H9 (cell line): ENCODE data around the gene PAH. TPM values are rescaled to one million over a fixed set of nuclear protein-coding genes. Genes with fewer than 3 reads are reported as not detected.
A peak's percentile ranks its signal among the peaks of the same experiment; 100 is the strongest.

Experiments
- DNase-seq: peaks from one replicate; pipeline ENCODE4 v3.0.0-alpha.2; 2017
- H2AFZ ChIP-seq: one replicate; pipeline ENCODE4 v1.6.1; 2013; ENCODE audit warnings: mild to moderate bottlenecking, low read length, control low read depth, moderate library complexity
- H2AK5ac ChIP-seq: 2 replicates; pipeline ENCODE4 v1.6.1; 2013; ENCODE audit warnings: low read length, control low read depth, mixed read lengths; ENCODE audit not compliant: insufficient read length
- H2BK120ac ChIP-seq: one replicate; pipeline ENCODE4 v1.6.1; 2013; ENCODE audit warnings: low read depth, mild to moderate bottlenecking, low read length, control low read depth, inconsistent platforms; ENCODE audit not compliant: poor library complexity, severe bottlenecking
- H2BK12ac ChIP-seq: 2 replicates; pipeline ENCODE4 v1.6.1; 2013; ENCODE audit warnings: low read length, control low read depth, mixed read lengths, low read depth; ENCODE audit not compliant: insufficient read length
- H2BK15ac ChIP-seq: 2 replicates; pipeline ENCODE4 v1.6.1; 2013; ENCODE audit warnings: low read depth, low read length, control low read depth
- H2BK20ac ChIP-seq: one replicate; pipeline ENCODE4 v1.6.1; 2013; ENCODE audit warnings: low read depth, mild to moderate bottlenecking, low read length, control low read depth, inconsistent platforms; ENCODE audit not compliant: poor library complexity, severe bottlenecking
- H2BK5ac ChIP-seq: 2 replicates; pipeline ENCODE4 v1.6.1; 2013; ENCODE audit warnings: low read length, control low read depth, mixed read lengths; ENCODE audit not compliant: insufficient read length
- H3K14ac ChIP-seq: 2 replicates; pipeline ENCODE4 v1.6.1; 2013; ENCODE audit warnings: low read length, control low read depth; ENCODE audit not compliant: insufficient read depth
- H3K18ac ChIP-seq: 2 replicates; pipeline ENCODE4 v1.6.1; 2013; ENCODE audit warnings: low read depth, mild to moderate bottlenecking, mixed read lengths, low read length, control low read depth; ENCODE audit not compliant: insufficient read length
- H3K23ac ChIP-seq: 2 replicates; pipeline ENCODE4 v1.6.1; 2013; ENCODE audit warnings: low read length, control low read depth, mixed read lengths, low read depth; ENCODE audit not compliant: insufficient read length
- H3K23me2 ChIP-seq: 2 replicates; pipeline ENCODE4 v1.6.1; 2013; ENCODE audit warnings: low read depth, mild to moderate bottlenecking, mixed read lengths, low read length, control low read depth; ENCODE audit not compliant: insufficient read length, poor library complexity, severe bottlenecking
- H3K27ac ChIP-seq: 2 replicates; pipeline ENCODE4 v1.5.1; 2013; ENCODE audit warnings: low read length, control low read depth, mixed read lengths, low read depth; ENCODE audit not compliant: insufficient read length
- H3K27me3 ChIP-seq: 2 replicates; pipeline ENCODE4 v1.6.1; 2013; ENCODE audit warnings: low read length, control low read depth, inconsistent platforms; ENCODE audit not compliant: insufficient read depth
- H3K4ac ChIP-seq: 2 replicates; pipeline ENCODE4 v1.6.1; 2013; ENCODE audit warnings: low read depth, mild to moderate bottlenecking, control low read depth, inconsistent platforms, low read length, moderate library complexity
- H3K4me1 ChIP-seq: 2 replicates; pipeline ENCODE4 v1.6.1; 2013; ENCODE audit warnings: low read length, control low read depth, inconsistent platforms; ENCODE audit not compliant: insufficient read depth
- H3K4me2 ChIP-seq: 2 replicates; pipeline ENCODE4 v1.6.1; 2013; ENCODE audit warnings: low read length, control low read depth, mixed read lengths; ENCODE audit not compliant: insufficient read length, insufficient read depth
- H3K56ac ChIP-seq: 2 replicates; pipeline ENCODE4 v1.6.1; 2013; ENCODE audit warnings: low read depth, mild to moderate bottlenecking, mixed read lengths, low read length, control low read depth; ENCODE audit not compliant: insufficient read length
- H3K79me1 ChIP-seq: 2 replicates; pipeline ENCODE4 v1.6.1; 2013; ENCODE audit warnings: low read depth, mild to moderate bottlenecking, moderate library complexity, low read length, control low read depth, inconsistent platforms; ENCODE audit not compliant: insufficient read depth, poor library complexity, severe bottlenecking
- H3K79me2 ChIP-seq: 2 replicates; pipeline ENCODE4 v1.6.1; 2013; ENCODE audit warnings: low read length, control low read depth, inconsistent platforms; ENCODE audit not compliant: insufficient read depth
- H3K9ac ChIP-seq: 2 replicates; pipeline ENCODE4 v1.6.1; 2013; ENCODE audit warnings: low read length, control low read depth, mixed read lengths; ENCODE audit not compliant: insufficient read length; ENCODE audit errors: extremely low read depth
- H3K9me3 ChIP-seq: one replicate; pipeline ENCODE4 v1.6.1; 2013; ENCODE audit warnings: low read depth, low read length, inconsistent platforms; ENCODE audit not compliant: control insufficient read depth
- H3T11ph ChIP-seq: one replicate; pipeline ENCODE4 v1.6.1; 2013; ENCODE audit warnings: mild to moderate bottlenecking, low read length, control low read depth, inconsistent platforms
- H4K20me1 ChIP-seq: one replicate; pipeline ENCODE4 v1.6.1; 2013; ENCODE audit not compliant: control insufficient read depth, insufficient read length, insufficient read depth
- H4K5ac ChIP-seq: 2 replicates; pipeline ENCODE4 v1.6.1; 2013; ENCODE audit warnings: low read depth, mild to moderate bottlenecking, mixed read lengths, low read length, control low read depth; ENCODE audit not compliant: insufficient read length
- H4K8ac ChIP-seq: replicated peaks from 2 replicates; pipeline ENCODE4 v1.6.1; 2013; ENCODE audit warnings: low read length, control low read depth, mixed read lengths, low read depth; ENCODE audit not compliant: insufficient read length
- H4K91ac ChIP-seq: 2 replicates; pipeline ENCODE4 v1.6.1; 2013; ENCODE audit warnings: low read depth, mild to moderate bottlenecking, moderate library complexity, mixed read lengths, low read length, control low read depth; ENCODE audit not compliant: insufficient read length
- H3K27ac Mint-ChIP-seq, 3 experiments: 2 replicates in 2 of 3; 3 replicates in 1 of 3; pipeline ENCODE4 v1.8.0; 2020 to 2021; ENCODE audit warnings: mixed read lengths in 3 of 3, mild to moderate bottlenecking in 1 of 3, moderate library complexity in 1 of 3
- H3K27me3 Mint-ChIP-seq: 2 replicates; pipeline ENCODE4 v1.8.0; 2021; ENCODE audit warnings: low read depth, mild to moderate bottlenecking, moderate library complexity, mixed read lengths
- H3K36me3 Mint-ChIP-seq, 3 experiments: 2 replicates in 2 of 3; 3 replicates in 1 of 3; pipeline ENCODE4 v1.8.0; 2020 to 2021; ENCODE audit warnings: low read depth in 3 of 3, mixed read lengths in 3 of 3; ENCODE audit not compliant: insufficient read depth in 1 of 3
- H3K4me1 Mint-ChIP-seq, 2 experiments: 2 replicates each; pipeline ENCODE4 v1.8.0; 2020; ENCODE audit warnings: mixed read lengths in 2 of 2
- H3K4me3 Mint-ChIP-seq, 2 experiments: 2 replicates in 1 of 2; 3 replicates in 1 of 2; pipeline ENCODE4 v1.8.0; 2020 to 2021; ENCODE audit warnings: mild to moderate bottlenecking in 2 of 2, mixed read lengths in 2 of 2, moderate library complexity in 1 of 2
- H3K9me3 Mint-ChIP-seq, 2 experiments: 2 replicates in 1 of 2; 3 replicates in 1 of 2; pipeline ENCODE4 v1.8.0; 2020; ENCODE audit warnings: mild to moderate bottlenecking in 2 of 2, mixed read lengths in 2 of 2, moderate library complexity in 1 of 2
- WGBS: extraction: QIAGEN DNeasy Blood & Tissue Kit; methylation state at CpG from one replicate; pipeline ENCODE4 v1.1.7; 2013; ENCODE audit warnings: missing lambda C conversion rate, low lambda C conversion rate, mixed read lengths; ENCODE audit not compliant: insufficient read length; ENCODE audit errors: extremely low coverage; 5-methylcytosine and 5-hydroxymethylcytosine counted together
- total RNA-seq: library from RNA; stranded (reverse); gene quantifications from 2 replicates; pipeline ENCODE4 v1.2.1, GENCODE V29; 2021
- TF ChIP-seq, protein P1 (sequence below): fragments of 200-600 bp; sonication (generic); conservative IDR thresholded peaks from 3 replicates; pipeline ENCODE4 v1.8.0; 2021; ENCODE audit warnings: antibody characterized with exemption, mild to moderate bottlenecking

PAH gene
- total RNA-seq, 1 experiment from 2014 or later, result 6.1 TPM

DNA sequence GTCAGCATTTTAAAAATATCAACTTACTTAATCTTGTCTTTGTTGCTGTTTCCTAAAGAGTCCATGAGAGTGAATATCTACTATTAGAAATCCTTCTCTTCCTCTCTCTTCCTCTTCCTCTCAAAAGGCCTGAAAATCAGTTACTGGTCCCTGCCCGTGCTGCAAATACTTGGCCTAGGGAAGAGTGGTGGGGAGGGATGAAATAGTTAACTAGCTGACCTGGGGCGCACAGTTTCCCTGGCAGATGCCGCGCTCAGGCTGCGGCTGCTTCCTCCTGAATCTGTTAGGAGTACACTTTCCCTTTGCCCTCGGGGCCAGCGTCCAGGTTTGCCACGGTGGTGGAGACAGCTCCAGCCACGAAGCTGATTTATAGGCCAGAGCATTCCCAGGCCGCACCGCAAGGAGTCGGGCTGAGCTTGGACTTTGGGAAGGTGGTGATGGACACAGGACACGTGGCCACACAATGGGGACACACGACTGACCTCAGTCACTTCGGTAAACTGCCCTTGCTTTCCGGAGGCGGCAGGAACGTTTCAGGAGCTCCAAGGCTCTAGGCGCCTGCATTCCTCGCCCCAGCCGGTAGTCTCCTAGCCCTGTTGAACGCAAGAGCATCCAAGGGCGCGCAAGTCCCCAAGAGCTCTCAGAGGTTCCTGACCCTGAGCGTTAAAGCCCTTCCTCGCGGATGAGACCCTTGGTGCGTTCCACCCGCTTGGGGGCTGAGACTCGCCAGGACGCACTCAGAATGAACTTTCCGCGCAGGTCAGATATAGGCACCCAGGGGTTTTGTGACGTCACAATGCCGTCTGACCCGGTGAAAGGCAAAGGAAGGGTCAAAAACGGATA, 33.3 kb upstream of the PAH start:
- H4K8ac ChIP-seq, result no peak overlapping the region
- no peak overlapping the region for H2AFZ ChIP-seq
- H3K4me3 Mint-ChIP-seq, result peak overlapping the region; percentile 56 to 82
- no peak overlapping the region for H2BK15ac ChIP-seq
- H3K9ac ChIP-seq, result no peak overlapping the region
- H3K18ac ChIP-seq, result no peak overlapping the region
- H3T11ph ChIP-seq, result no peak overlapping the region
- no peaks in the 10 kb centered on the region for H4K20me1 ChIP-seq
- H3K27me3 Mint-ChIP-seq, result peaks cover 95% of the 10 kb centered on the region
- no peak overlapping the region for H3K56ac ChIP-seq
- no peaks in the 10 kb centered on the region for H3K4me1 ChIP-seq
- no peak overlapping the region for H3K27ac ChIP-seq
- H2BK5ac ChIP-seq, result no peak overlapping the region
- no peak overlapping the region for H2AK5ac ChIP-seq
- no peaks in the 10 kb centered on the region for H3K79me2 ChIP-seq
- H2BK120ac ChIP-seq, result no peak overlapping the region
- peaks cover 58% of the 10 kb centered on the region for H3K27me3 ChIP-seq
- WGBS, result no CpG with 5 or more reads among the region's 37 CpGs
- H4K91ac ChIP-seq, result no peak overlapping the region
- no peak overlapping the region for H2BK20ac ChIP-seq
- H3K23ac ChIP-seq, result no peak overlapping the region
- no peak overlapping the region for H3K27ac Mint-ChIP-seq
- TF ChIP-seq, protein P1, sequence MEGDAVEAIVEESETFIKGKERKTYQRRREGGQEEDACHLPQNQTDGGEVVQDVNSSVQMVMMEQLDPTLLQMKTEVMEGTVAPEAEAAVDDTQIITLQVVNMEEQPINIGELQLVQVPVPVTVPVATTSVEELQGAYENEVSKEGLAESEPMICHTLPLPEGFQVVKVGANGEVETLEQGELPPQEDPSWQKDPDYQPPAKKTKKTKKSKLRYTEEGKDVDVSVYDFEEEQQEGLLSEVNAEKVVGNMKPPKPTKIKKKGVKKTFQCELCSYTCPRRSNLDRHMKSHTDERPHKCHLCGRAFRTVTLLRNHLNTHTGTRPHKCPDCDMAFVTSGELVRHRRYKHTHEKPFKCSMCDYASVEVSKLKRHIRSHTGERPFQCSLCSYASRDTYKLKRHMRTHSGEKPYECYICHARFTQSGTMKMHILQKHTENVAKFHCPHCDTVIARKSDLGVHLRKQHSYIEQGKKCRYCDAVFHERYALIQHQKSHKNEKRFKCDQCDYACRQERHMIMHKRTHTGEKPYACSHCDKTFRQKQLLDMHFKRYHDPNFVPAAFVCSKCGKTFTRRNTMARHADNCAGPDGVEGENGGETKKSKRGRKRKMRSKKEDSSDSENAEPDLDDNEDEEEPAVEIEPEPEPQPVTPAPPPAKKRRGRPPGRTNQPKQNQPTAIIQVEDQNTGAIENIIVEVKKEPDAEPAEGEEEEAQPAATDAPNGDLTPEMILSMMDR, result peak; percentile 53
- H3K14ac ChIP-seq, result no peak overlapping the region
- DNase-seq, result peak; percentile 82
- peaks cover 10% of the 10 kb centered on the region for H3K23me2 ChIP-seq
- peaks cover 0 to 3% of the 10 kb centered on the region in 2 experiments; a peak in 2 of 5 replicates for H3K9me3 Mint-ChIP-seq
- no peak overlapping the region for H4K5ac ChIP-seq
- no peaks in the 10 kb centered on the region; a peak in 2 of 7 replicates for H3K36me3 Mint-ChIP-seq
- no peaks in the 10 kb centered on the region for H3K79me1 ChIP-seq
- peaks cover 16 to 28% of the 10 kb centered on the region in 2 experiments for H3K4me1 Mint-ChIP-seq
- H3K9me3 ChIP-seq, result no peaks in the 10 kb centered on the region
- peak overlapping the region; percentile 68 for H3K4me2 ChIP-seq
- H2BK12ac ChIP-seq, result no peak overlapping the region
- H3K4ac ChIP-seq, result no peak overlapping the region
